Activated CD8-positive, alpha-beta memory T cell treated with anti-CD3 and anti-CD28 coated beads, Interleukin-2, amount 50 U/mL, for 1 hour (primary cell): ENCODE results near the gene C1QTNF5.
"Not testable (repeated sequence)": the region's sequence is repeated elsewhere in the genome, so short reads cannot be mapped to it uniquely, and the experiment has no call there.

ENCODE experiments used
- DNase-seq: peaks from one replicate; pipeline ENCODE4 v3.0.0-alpha.2; 2020; ENCODE audit errors: extremely low read depth

Gene C1QTNF5, protein sequence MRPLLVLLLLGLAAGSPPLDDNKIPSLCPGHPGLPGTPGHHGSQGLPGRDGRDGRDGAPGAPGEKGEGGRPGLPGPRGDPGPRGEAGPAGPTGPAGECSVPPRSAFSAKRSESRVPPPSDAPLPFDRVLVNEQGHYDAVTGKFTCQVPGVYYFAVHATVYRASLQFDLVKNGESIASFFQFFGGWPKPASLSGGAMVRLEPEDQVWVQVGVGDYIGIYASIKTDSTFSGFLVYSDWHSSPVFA

DNA sequence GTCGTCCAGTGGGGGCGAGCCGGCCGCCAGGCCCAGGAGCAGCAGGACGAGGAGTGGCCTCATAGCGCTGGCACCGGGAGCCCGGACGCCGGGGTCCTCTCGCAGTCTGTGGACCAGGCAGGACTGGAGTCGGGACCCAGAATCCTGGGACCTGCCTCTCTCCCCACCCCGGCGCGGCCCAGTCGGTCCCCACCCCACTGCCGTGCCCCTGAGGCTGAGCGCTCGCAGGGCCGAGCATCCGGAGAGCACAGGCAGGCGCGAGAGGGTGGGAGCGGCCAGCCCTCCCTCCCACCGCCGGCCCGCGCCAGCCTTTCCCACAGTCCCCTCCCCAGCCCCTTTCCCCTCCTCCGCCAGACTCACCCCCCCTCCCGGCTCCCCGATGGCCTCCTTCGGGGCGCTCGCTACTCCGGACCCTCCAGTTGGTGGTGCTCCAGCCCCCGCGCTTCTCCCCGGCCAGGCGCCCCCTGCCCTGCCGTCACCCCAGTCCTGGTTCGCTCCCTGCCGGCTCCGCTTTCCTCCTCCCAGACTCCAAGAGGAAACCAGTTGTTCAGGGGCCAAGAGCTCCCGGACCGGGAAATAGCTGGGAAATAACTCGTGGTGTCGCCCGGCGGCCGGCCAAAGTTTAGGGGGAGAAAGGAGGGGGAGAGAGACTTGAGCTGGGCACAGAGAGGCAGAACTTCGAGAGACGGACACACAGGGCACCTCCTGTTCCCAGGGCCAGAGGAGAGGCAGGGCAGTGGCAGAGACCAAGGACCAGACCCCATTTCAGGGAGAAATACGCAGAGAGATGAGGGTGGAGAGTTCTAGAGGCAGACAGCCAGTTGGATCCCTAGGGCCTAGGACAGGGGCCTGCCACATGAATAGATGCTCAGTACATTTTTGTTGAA lies at the start of gene C1QTNF5:
Gene C1QTNF5, minus strand, starts transcription at position 549 of the 887 bp plus-strand sequence. Its CDS starts 486 bp downstream, at position 63.
- no peak for DNase-seq

DNA sequence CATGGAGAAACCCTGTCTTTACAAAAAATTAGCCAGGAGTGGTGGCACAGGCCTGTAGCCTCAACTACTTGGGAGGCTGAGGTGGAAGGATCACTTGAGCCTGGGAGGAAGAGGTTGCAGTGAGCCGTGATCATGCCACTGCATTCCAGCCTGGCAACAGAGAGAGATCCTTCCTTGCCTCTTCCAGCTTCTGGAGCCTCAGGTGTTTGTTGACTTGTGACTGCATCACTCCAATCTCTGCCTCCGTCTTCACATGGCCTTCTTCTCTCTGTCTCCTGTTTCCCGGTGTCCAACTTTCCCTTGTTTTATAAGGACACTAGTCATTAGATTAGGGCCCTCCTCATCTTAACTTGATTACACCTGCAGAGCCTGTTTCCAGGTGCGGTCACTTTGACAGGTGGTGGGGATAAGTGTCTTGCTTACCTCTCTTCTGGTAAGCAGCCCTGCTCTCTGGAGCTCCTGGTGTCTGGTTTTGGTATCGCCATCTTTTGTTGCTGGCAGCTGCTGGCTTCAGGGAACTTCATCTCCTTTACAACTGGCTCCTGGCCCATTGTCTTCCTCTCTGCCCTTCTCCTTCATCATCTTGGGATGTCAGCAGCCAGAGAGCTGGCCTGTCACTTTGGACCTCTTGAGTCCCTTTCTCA lies 49.0 kb upstream of the C1QTNF5 start:
- no peak for DNase-seq

DNA sequence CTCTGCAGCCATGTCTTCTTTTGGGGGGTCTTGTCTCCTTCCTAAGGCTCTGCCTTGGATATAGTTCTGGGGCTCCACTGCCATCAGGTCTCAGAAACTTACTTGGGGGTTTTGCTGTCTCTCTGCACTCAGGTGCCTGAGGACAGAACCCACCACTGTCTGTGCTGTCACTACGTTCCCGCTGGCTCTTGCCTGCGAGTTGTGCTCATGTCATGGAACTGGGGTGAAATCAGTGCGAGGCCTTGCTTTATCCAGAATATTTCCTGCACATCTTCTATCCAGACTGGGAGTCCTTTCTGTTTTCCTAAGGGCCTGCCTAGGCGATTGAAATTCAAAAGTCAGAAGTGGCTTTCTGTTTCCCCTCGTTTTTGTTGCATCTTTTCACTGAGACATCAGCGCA lies 47.4 kb upstream of the C1QTNF5 start:
- no peak for DNase-seq

DNA sequence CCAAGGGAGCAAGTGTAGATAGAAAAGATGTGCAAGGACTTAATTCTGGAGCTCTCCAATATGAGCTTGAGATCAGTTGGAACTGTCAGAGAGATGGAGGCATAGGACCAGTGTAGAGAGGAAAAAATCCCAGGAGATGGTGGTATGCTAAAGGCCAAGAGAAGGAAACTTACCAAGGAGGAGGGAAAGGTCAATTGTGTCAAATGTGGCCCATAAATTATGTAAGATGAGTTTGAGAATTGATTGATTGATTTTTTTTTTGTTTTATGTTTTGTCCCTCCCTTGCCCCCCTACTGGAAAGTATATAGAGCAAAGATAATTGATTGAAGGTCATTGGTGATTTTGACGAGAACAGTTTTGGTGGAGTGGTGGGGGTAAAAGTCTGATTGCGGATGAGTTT lies 43.6 kb upstream of the C1QTNF5 start:
- DNase-seq, result no peak

DNA sequence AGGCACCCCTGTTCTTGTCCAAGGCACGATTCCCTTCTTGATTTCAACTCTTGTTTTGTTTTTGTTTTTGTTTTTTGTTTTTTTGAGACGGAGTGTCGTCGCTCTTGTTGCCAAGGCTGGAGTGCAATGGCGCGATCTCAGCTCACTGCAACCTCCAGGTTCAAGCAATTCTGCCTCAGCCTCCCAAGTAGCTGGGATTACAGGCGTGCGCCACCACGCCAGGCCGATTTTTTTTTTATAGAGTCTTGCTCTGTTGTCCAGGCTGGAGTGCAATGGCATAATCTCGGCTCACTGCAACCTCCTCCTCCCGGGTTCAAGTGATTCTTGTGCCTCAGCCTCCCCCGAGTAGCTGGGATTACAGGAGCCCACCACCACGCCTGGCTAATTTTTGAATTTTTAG lies 41.8 kb upstream of the C1QTNF5 start:
- DNase-seq, result not testable (repeated sequence)

DNA sequence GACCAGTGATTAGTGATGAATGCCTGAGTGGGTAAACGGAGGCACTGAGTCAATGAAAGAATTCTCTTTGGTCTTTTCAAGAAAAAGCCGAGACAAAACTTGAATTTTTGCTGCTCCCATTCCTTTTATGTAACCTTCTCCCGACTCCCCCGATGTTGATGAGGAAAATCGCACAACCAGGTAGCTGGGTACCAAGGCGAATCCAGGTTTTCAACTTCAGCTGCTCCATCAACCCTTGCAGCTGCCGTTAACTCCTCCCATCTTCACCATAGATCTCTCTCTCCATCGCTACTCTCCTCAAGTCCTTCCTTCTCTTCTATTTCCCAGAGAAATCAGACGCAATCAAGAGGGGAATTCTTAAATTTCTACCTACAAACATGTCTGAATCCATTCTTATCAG lies 41.4 kb upstream of the C1QTNF5 start:
- no peak for DNase-seq

DNA sequence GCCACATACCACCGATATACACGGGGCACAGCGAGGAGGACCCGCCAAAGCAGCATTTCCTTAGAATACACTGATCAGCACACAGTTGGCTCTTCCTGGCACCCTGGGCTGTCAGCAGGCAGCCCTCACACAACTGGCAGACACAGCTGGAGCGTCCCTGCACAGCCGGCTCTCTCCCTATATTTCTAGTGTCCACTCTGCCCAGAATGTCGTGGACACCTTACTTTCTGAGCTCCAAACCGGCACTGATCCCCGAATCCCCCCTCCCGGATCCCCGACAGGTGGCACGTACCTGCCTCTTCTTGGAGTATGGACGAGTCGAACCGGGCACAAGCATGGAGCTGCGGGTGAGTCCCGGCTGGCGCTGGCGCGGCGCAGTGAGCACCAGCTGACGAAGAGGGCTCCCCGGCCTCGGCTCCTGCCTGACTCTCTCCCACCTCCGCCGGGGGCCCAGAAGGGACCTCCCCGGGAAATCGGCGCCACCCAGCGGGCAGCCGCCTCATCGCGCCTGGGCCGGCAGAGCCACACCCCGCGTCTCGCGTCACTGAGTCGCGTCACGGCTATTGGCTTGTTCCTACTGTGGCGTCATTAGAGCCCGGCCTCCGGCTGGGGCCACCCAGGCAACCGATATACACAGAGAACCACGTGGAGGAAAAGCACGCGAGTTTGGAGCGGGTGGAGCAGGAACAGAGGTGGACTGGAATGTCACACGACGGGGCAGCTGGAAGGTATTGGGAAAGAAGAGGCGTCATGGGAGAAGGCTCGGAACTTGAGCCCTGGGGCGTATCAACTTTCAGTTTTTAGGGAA lies 40.7 kb upstream of the C1QTNF5 start, which contains the start of gene USP2:
Gene USP2, minus strand, starts transcription at position 510 of the 808 bp plus-strand sequence. CDS start 8,210 bp downstream, outside the sequence.
- peak; percentile 88 for DNase-seq

DNA sequence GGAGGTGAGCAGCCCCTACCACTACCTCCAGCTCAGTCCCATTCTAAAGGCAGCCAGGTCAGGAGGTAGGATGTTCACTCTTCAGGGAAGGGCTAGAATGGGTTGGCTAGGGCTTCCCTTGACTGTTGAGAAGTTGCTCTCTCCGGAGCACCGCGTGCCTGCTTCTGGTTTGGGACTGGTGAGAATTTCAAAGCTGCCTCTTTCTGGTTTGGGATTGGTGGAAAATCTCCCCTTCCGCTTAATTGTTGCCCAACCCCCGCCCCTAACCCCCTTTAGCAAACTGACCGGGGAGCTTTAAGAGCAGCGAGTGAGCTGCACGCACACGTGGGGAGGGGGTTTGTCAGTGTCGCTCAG lies 40.1 kb upstream of the C1QTNF5 start:
- no peak for DNase-seq

DNA sequence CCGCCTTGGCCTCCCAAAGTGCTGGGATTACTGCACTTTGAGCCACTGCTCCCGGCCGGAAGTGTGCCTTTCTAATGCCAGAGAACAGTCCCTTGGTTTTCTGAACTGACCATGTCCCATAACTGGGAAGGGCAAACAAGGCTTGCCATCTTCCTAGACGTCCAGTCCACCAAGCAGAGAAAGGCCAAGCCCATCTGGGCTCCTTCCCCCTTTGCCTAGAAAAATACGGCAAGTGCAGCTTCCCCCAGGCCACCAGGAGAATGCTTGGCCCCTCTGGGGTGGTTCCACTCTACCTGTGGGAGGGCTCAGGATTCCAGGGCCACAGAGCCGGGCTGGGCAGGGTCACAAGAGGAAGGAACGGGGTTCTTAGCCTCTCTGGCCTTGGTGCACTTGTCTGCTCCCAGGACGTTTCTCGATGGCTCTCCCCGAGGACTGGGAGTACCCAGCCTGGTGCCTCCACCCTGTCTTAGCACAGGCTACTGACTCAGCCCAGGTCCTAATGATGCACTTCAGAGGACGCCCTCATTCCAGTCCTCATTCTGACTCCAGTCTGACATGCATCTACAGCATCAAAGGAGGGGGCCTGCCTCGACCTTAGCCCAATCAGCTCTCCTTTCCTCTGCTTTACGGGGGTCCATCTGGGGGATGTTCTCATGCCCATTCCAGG lies 39.6 kb upstream of the C1QTNF5 start:
- no peak for DNase-seq

DNA sequence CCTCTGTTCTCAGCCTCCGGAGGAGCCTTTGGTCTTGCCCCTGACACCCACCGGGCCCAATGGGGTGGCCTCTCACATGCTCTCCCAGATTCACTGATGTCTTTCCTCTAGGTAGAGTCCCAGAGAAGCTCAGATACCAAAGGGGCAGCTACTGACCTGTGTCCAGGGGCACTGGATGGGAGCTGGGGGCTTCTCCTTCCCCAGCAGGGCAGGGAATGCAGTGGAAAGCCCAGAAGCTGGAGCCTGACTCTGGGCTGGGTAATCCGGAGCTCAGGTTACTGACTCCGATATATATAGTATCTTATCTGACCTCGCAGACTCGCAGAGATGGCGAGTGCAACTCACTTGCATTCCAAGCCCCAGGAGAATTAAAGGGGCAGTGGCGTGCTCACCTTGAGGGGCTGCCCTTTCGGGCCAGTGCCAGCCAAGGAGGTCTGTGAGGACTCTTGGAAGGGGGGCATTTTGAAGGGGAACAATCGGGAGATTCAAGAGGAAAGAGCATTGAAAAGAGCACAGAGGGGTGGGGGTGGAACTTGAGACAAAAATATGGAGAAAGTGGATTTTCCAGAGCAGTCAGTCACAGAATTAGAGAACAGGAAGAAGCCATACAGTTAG lies 38.3 kb upstream of the C1QTNF5 start:
- DNase-seq, result no peak

DNA sequence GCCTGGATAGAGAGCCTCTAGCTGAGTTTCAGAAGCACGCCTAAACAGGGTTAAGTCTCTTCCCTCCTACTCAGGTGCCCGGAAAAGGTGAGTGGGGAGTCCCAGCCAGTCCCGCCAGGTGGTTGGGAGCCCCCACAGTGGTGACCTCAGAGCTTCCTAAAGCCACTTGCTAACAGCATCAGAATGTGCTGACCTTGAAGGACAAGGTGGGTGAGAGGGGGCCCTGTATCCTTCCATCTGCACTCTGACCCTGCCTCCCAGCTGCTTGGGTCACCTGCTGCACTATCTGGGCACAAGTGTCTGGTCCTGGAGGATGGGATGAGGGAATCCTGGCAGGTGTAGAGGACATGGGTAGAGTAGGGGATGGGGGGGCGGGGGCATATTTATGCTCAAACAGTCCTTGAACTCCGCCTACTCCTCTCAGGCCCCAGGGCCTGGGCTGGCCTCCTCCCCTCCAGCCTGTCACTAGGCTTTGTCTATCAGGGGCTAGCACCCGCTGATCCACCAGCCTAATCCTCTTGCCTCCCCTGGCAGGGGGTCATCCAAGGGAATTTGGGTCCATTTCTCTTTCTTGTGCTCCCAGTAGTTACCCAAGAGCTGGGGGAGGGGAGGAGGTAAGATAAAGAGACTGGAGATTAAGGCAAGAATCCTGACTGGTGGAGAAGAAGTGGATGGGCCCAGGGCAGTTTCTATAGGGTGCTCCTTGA lies 37.4 kb upstream of the C1QTNF5 start:
- DNase-seq, result no peak

DNA sequence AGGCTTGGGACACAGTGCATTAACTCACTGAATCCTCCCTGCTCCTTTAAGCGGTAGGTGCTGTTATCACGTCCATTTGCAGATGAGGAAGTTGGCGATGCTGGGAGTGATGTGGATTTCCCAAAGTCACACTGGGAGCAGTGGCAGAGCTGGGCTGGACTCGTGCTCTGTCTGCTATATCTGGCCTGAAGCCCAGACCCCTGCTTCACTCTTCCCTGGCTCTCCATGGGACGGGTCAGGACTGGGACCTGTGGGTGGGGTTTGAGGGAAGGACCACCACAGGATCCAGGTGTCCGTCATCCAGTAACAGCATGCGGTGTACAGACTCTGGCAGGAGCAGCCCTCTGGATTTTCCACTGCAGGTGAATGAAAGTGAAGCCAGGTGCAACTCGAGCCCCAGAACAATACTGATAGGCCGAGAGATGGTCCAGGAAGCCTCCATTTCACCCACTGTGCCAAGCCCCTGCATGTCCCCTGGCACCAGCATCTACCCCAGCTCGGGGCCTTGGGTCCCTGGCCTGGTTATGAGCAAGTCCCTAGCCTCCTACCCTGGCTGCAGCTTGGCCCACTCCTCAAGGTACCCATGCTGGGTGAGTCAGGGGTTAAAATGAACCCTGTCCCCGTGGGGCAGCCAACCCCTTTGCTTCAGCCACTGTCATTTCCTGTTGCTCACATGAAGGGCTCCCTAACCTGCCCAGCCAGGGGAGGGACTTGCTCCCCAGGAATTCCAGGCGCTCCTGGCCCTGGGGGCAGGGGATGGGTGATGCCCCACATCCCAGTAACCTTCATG lies 36.6 kb upstream of the C1QTNF5 start:
- no peak for DNase-seq

DNA sequence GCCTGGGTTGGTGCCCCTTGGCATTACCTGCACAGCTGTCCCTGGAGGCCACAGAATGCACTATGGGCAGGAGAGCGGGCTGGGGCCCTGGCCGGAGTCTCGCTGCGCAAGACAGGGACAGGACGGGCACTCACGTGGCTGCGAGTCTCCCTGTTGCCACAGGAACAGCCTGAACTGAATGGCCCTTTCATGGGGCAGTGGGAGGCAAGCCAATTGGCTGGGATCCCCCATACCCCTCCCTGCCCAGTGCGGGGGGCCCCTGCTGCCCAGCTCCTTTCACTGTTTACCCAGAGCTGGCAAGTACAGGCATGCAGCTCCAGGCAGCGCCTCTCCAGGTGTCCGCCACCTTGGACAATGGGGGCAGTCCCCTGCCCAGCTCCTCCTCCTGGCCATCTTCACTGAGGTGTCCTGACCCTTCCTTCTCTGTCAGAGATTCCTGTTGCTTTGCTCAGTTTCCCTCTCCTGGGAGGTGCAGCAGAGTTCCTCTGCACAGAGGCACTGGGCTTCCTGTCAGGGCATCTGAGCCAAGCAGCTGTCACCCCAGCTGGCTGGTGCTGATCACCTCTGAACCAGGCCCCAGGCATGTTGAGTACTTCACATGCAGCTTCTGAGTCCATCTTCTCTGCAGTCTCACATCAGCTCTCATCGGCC lies 35.6 kb upstream of the C1QTNF5 start:
- DNase-seq, result no peak

DNA sequence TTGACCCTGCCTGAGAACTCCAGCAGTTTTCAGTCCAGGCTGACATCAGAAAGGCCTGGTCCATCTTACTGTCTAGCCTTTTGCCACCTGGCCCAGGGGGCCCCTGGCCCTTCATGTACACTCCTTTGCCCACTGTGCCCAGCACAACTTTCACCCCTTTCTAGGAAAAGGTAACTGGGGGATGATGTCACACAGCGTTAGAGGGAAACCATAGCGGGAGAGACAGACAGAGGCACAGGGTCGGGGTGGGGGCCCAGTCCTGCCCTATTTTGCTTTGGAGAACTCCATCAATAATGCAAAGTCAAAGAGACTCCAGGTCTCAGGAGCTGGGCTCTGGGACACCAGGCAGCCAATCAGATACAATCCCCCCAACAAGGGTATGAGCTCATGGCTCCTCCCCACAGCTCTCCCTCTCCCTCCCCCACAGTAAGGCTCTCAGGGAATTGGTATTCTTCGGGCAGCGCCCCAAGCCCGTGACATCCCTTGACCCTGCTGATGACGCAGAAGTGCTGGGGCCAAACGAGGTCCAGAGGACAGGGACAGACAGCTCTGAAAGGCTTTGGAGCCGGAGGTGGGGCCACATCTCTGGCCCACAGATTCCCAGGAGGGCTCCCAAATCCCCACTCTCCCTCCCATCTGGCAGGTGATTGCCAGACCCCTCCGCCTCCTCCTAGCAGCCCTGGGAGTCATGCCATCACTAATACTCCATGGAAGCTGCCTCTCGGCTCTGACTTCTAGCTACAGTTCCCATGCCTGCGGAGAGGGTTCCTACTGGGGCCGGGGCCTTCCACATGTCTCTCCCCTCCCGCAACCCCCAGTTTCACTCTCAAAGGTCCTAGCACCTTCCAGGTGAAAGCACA lies 34.9 kb upstream of the C1QTNF5 start:
- DNase-seq, result no peak

DNA sequence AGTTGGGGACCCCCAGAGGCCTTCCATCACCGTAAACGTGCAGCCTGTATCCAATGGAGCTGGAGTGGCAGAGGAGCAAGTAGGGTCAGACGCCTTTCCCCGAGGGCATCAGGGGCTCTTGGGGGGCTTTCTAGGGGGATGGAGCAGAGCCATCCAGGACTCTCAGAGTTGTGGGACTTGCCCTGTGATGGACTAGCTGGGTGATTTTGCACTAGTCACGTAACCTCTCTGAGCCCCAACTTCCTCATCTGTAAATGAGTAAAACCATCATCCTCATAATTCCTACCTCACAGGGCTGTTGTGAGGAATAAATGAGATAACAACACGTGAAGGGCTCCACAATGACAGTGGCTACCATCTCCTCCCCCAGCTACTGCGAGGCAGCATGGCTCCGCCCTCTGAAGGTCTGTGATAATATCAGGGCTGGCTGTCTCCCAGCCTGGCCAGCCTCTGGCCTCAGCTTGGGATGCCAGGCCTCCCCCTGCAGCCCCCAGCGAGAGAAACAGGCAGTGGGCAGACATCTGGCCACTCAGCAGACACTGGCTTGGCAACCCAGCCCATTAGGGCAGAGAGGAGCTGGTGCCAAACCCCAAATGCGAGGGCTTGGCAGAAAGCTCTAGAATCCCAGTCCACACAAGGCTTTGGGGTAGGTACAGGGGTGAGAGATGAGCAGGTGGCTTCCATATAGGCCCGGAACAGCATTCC lies 34.1 kb upstream of the C1QTNF5 start:
- DNase-seq, result no peak

DNA sequence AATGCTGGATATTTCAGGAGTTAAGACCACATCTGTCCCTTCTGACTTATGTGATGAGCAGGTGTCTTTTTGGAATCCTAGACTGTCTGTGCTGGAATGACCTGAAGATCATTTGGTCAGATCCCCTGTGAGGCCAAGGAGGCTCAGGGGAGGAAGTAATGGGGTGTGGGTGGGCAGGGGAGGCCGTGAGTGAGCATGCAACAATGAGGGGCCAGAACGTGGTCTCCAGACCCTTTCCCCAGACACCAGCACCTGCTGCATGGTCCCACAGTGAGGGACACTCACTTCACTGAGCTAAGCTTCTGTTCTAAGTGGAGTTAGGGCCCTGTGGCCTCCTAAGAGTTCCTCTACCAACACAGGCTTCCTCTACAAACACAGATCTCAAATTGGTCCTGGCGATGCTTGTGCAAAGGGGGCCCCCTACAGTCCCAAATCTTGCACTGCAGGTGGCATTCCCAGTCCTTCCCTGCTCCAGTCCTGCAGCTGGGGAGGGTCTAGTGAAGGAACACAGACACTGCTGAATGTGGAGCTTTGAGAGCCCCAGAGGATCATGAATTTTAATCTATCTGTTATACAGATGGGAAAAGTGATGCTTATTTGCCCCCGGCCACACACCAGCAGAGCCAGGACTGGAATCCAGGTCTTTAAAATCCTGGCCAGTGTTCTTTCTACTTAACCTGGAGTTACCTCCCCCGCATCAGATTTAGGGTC lies 33.4 kb upstream of the C1QTNF5 start:
- DNase-seq, result no peak
